ES-I3 (cell line): ENCODE data around the gene ATP9A.

Experiments used
- H3K36me3 ChIP-seq: 2 replicates; pipeline ENCODE4 v1.6.1; 2013; ENCODE audit warnings: mild to moderate bottlenecking, low read length, control low read depth, moderate library complexity; ENCODE audit not compliant: insufficient read depth
- H3K4me1 ChIP-seq: 2 replicates; pipeline ENCODE4 v1.6.1; 2013; ENCODE audit warnings: mild to moderate bottlenecking, control low read depth, low read length; ENCODE audit not compliant: insufficient read depth
- H3K9ac ChIP-seq: 2 replicates; pipeline ENCODE4 v1.6.1; 2013; ENCODE audit warnings: low read depth, mild to moderate bottlenecking, low read length, moderate library complexity
- H3K9me3 ChIP-seq: 2 replicates; pipeline ENCODE4 v1.6.1; 2013; ENCODE audit warnings: mild to moderate bottlenecking, low read length, moderate library complexity; ENCODE audit not compliant: control insufficient read depth, insufficient read depth

The ATP9A gene

GRCh38 chr20:51560042-51560441 lies 208.1 kb downstream of the ATP9A start:
- Histone ChIP-seq H3K9ac (no peak overlapping the region), H3K9me3 (no peaks in the 10 kb centered on the region), H3K4me1 (peaks cover 9% of the 10 kb centered on the region; the same call in 1 of the 2 replicates), H3K36me3 (no peaks in the 10 kb centered on the region)

- Histone ChIP-seq H3K9ac (no peak overlapping the region), H3K4me1 (no peaks in the 10 kb centered on the region), H3K36me3 (no peaks in the 10 kb centered on the region), H3K9me3 (no peaks in the 10 kb centered on the region)
Observed at GRCh38 chr20:51554538-51555165, 213.5 kb downstream of the ATP9A start.

GRCh38 chr20:51553897-51554486 lies 214.2 kb downstream of the ATP9A start:
- H3K9ac ChIP-seq, result no peak overlapping the region
- no peaks in the 10 kb centered on the region for H3K4me1 ChIP-seq
- H3K36me3 ChIP-seq, result no peaks in the 10 kb centered on the region
- H3K9me3 ChIP-seq, result no peaks in the 10 kb centered on the region

GRCh38 chr20:51551186-51551585 lies 217.0 kb downstream of the ATP9A start:
- H3K9ac ChIP-seq, result no peak overlapping the region
- no peaks in the 10 kb centered on the region for H3K4me1 ChIP-seq
- H3K36me3 ChIP-seq, result no peaks in the 10 kb centered on the region
- no peaks in the 10 kb centered on the region for H3K9me3 ChIP-seq

GRCh38 chr20:51549474-51549873 lies 218.7 kb downstream of the ATP9A start:
- H3K36me3 ChIP-seq, result no peaks in the 10 kb centered on the region
- no peaks in the 10 kb centered on the region for H3K4me1 ChIP-seq
- no peaks in the 10 kb centered on the region for H3K9me3 ChIP-seq
- H3K9ac ChIP-seq, result no peak overlapping the region

GRCh38 chr20:51547951-51548350 lies 220.2 kb downstream of the ATP9A start:
- H3K4me1 ChIP-seq, result no peaks in the 10 kb centered on the region
- no peak overlapping the region for H3K9ac ChIP-seq
- H3K9me3 ChIP-seq, result no peaks in the 10 kb centered on the region
- no peaks in the 10 kb centered on the region for H3K36me3 ChIP-seq
